Measurements from ENCODE around the gene TAMALIN.

Gene TAMALIN

DNA sequence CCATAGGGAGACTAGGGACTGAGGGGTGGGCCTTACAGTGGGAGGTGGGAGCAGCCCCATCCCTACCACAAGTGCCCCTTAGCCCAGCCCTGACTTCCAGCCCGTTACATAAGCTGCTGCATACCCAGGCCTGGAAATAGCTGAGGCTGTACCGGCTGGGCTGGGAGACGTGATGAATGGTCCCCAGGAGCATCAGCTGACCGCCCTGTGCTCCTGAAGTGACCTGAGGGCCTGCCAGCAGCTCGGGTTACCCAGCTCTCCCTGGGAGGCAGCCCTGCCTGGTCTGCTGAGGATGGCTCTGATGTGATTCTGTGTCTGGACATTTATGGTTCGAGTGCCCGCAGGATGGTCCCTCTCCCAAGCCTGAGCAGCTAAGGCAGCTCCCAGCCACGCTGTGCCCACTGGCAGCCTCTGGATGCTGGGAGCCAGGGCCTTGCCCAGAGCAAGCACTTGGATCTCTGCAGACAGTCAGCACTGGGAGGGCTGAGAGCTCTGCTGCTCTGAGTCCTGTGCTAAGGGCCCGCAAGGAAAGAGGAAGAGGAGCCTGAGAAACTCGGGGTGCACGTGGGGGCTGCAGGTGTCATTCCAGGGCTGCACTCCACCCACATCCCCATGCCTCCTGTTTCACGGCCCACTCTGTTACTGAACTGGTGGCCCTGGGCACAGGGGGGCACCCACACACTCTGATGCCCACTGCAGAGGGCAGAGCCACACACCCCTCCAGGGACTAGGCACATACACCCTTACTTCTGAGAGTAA lies 20.5 kb downstream of the TAMALIN start:
- TF ChIP-seq, protein P1, sequence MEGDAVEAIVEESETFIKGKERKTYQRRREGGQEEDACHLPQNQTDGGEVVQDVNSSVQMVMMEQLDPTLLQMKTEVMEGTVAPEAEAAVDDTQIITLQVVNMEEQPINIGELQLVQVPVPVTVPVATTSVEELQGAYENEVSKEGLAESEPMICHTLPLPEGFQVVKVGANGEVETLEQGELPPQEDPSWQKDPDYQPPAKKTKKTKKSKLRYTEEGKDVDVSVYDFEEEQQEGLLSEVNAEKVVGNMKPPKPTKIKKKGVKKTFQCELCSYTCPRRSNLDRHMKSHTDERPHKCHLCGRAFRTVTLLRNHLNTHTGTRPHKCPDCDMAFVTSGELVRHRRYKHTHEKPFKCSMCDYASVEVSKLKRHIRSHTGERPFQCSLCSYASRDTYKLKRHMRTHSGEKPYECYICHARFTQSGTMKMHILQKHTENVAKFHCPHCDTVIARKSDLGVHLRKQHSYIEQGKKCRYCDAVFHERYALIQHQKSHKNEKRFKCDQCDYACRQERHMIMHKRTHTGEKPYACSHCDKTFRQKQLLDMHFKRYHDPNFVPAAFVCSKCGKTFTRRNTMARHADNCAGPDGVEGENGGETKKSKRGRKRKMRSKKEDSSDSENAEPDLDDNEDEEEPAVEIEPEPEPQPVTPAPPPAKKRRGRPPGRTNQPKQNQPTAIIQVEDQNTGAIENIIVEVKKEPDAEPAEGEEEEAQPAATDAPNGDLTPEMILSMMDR (conservative IDR thresholded peaks at IDR 0.05; ENCODE audit: low read depth, low read length), result no peak
- no peak overlapping the region for H3K4me3 ChIP-seq (ENCODE audit: low read depth, low read length)
- no peak for DNase-seq (ENCODE audit: low read depth)

DNA sequence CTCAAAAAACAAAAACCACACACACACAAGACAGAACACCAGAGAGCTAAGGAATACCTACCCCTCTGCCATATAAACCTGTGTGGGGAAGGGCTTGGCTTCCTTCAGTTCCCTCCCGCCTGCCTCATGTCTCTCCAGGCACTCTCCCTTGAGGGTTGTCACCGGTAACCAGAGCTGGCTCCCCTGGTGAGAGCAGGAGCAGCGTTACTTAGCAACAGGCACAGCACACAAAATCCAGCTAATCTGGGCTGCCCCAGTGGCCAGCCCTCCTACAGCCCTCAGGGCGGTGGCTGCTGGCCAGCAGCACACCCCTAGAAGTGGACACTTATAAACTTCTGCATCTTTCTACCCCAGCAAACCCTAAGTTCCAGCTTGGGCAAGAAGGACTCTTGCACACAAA lies 22.9 kb downstream of the TAMALIN start:
- DNase-seq (ENCODE audit: low read depth), result peak; percentile 92
- H3K4me3 ChIP-seq (ENCODE audit: low read depth, low read length), result no peak overlapping the region
- TF ChIP-seq, protein P1 (conservative IDR thresholded peaks at IDR 0.05; ENCODE audit: low read depth, low read length), result no peak

DNA sequence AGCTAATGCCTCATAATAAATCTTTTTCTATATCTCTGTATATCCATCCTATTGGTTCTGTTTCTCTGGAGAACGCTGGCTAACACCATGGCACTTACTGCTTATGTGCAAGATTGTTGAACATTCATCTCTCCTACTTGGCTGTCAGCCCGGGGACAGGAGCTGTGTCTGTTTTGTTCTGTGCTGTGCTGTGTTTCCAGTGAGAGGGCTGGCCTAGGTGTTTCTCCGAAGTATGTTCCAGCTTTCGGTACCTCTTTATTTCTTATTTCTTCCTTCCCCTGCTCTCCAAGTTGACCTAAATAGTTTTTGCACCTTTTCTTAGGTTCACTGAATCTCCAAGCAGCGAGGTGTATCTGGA lies 25.7 kb downstream of the TAMALIN start:
- H3K4me3 ChIP-seq (ENCODE audit: low read depth, low read length), result peak overlapping the region; percentile 38
- TF ChIP-seq, protein P1 (conservative IDR thresholded peaks at IDR 0.05; ENCODE audit: low read depth, low read length), result no peak
- peak; percentile 91 for DNase-seq (ENCODE audit: low read depth)

DNA sequence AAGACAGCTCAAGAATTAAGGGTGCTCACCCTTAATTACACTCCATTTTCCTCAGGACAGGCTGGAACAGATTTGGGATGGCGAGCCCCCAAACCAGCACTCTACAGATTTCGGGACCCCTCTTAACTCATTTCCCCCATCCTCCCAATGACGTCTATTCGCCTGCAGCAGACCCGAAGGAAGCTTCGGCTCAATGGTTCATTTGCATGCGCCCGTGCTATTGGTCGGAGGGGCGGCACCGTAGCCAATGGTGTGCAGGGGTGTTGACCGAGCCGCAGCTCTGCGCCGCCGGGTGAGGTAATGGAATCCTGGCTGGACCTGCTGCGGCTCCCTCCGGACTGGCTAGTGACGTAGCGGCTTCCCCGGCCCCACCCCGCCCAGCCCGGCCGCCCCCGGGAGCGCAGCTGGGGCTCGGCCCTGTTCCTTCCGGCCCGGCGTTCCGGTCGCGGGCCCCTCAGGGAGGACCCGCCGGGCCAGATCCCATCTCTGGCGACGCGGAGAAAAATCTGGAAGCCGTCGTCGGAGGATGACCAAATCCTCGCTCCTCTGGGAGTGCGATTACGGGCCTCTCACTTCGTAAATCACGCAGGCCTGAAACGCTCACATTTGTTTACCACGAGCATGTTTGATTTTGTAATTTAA lies 26.2 kb downstream of the TAMALIN start:
- TF ChIP-seq, protein P1 (conservative IDR thresholded peaks at IDR 0.05; ENCODE audit: low read depth, low read length), result no peak
- H3K4me3 ChIP-seq (ENCODE audit: low read depth, low read length), result peak overlapping the region; percentile 53
- DNase-seq (ENCODE audit: low read depth), result peak; percentile 98

DNA sequence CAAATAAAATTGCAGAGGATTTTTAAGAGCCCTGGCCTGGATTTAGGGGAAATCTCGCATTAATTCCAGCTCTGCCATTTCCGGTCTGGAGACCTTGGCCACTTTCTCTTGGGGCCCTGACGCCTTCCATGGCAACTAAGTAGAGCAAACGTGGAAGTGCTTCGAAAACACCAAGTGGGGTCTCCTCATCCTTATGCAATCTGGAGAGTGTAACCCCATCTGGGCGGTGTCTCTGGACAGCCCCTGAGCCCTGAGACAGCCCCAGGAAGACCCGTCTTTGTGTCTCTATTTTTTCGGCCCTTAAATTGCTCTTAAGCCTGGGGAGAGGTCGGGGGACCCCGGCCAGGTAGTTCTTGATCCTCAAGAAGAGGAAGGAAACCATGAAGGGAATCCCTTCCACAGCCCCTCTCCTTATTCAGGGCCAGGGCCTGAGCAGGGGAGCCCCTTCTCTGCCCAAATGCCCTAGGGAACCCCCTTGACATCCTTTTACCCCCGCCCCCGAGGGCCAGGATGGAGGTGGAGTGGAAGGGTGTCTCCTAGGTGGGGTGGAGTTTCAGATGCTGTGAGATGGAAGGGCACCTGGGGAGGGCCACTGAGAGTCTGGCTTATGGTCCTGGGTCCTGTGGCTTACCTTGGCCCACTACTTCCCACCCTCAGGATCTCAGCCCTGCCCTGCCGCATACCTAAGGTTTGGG lies 26.8 kb downstream of the TAMALIN start:
- no peak for DNase-seq (ENCODE audit: low read depth)
- H3K4me3 ChIP-seq (ENCODE audit: low read depth, low read length), result peak overlapping the region; percentile 53
- TF ChIP-seq, protein P1 (conservative IDR thresholded peaks at IDR 0.05; ENCODE audit: low read depth, low read length), result no peak

DNA sequence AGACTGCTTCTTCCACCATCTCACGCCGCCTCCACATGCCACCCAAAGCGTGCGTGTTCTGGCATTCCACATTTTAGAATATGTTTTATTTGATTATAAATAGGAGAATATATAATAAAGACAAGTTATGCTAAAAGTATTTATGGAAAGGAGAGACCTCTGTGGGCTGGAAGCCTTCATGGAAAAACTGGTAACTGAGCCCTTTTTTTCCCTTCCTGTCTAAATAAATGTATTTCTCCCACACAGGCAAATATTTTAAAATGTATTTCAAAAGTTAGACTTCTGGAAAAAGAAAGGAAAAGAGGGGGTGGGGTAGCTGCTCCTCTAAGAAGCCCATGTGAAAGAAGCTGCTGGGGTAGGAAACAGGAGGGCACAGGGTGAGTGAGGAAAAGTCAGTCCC lies 28.4 kb downstream of the TAMALIN start:
- TF ChIP-seq, protein P1 (conservative IDR thresholded peaks at IDR 0.05; ENCODE audit: low read depth, low read length), result no peak
- DNase-seq (ENCODE audit: low read depth), result no peak
- no peak overlapping the region for H3K4me3 ChIP-seq (ENCODE audit: low read depth, low read length)
